K562 (cell line): ENCODE measurements around the gene SREBF1. TPM values are rescaled to one million over a fixed set of nuclear protein-coding genes. Genes with fewer than 3 reads are reported as not detected.

ENCODE experiments used
- ATAC-seq: fragments of 200-7000 bp; cut with Tn5 transposase; 3 replicates; pipeline ENCODE4 v1.9.1; 2020; ENCODE audit warnings: moderate library complexity
- BruUV-seq: library from RNA; stranded (reverse); fragments of 400-500 nt; replicated peaks from 2 replicates; lab custom pipeline; 2021; lab: Mats Ljungman, UMichigan
- CTCF ChIA-PET: fragments of 300-600 bp; formaldehyde crosslinking; extraction: SDS; loops from one replicate; lab custom pipeline; 2021; ENCODE audit warnings: low intra/inter-chr PET ratio; lab: Yijun Ruan, JAX
- POLR2A ChIA-PET: fragments of 300-600, 350-650 bp; sonication (Branson Sonifier 250); formaldehyde crosslinking; extraction: SDS; loops from one replicate; lab custom pipeline; 2021; ENCODE audit warnings: antibody characterized with exemption, inconsistent platforms; lab: Yijun Ruan, JAX
- DNase-seq, 4 experiments: peaks; one replicate each; pipeline versions ENCODE4 v3.0.0 to v3.0.0-alpha.2; 2011 to 2018; ENCODE audit warnings: low spot score in 3 of 4, mixed read lengths in 3 of 4; ENCODE audit errors: extremely low read depth in 1 of 4
- FAIRE-seq: peaks from 2 replicates; lab custom pipeline; 2011; peaks lifted over from hg19 to GRCh38; lab: Jason Lieb, UNC
- H2AFZ ChIP-seq: 2 replicates; pipeline ENCODE4 v1.6.0; 2011; ENCODE audit warnings: low read depth, low read length, control low read depth, inconsistent platforms
- H3K27ac ChIP-seq: fragments of 200-600 bp; 3 replicates; pipeline ENCODE4 v1.8.0; 2011; ENCODE audit warnings: low read depth, mild to moderate bottlenecking, control low read depth, inconsistent platforms, low read length, moderate library complexity, mixed read lengths; ENCODE audit errors: extremely low read depth
- H3K27me3 ChIP-seq, 2 experiments: fragments of 300-600 bp in 1 of 2; 2 replicates in 1 of 2; 3 replicates in 1 of 2; pipeline versions ENCODE4 v1.6.0 to v1.8.0; 2011; ENCODE audit warnings: inconsistent platforms in 2 of 2, low read length in 2 of 2, mild to moderate bottlenecking in 1 of 2, mixed read lengths in 1 of 2, moderate library complexity in 1 of 2; ENCODE audit not compliant: control insufficient read depth in 2 of 2, insufficient read depth in 2 of 2
- H3K36me3 ChIP-seq: fragments of 300-600 bp; 3 replicates; pipeline ENCODE4 v1.8.0; 2011; ENCODE audit warnings: mild to moderate bottlenecking, low read length, inconsistent platforms; ENCODE audit not compliant: control insufficient read depth, insufficient read depth
- H3K4me1 ChIP-seq, 2 experiments: fragments of 200-600 bp in 1 of 2; replicated peaks in 1 of 2; 2 replicates in 1 of 2; 3 replicates in 1 of 2; pipeline versions ENCODE4 v1.5.1 to v1.8.0; 2011; ENCODE audit warnings: inconsistent platforms in 2 of 2, low read length in 2 of 2, mild to moderate bottlenecking in 1 of 2, mixed read lengths in 1 of 2, moderate library complexity in 1 of 2; ENCODE audit not compliant: control insufficient read depth in 2 of 2, insufficient read depth in 2 of 2
- H3K4me2 ChIP-seq: 2 replicates; pipeline ENCODE4 v1.6.1; 2011; ENCODE audit warnings: low read length, control low read depth, inconsistent platforms, mixed read lengths; ENCODE audit not compliant: insufficient read depth
- H3K4me3 ChIP-seq: fragments of 200-600 bp; sonication (generic), shearing (Covaris generic); 2 replicates; pipeline ENCODE4 v1.5.1; 2016; ENCODE audit warnings: control low read depth, inconsistent platforms
- H3K79me2 ChIP-seq: fragments of 200-600 bp; 3 replicates; pipeline ENCODE4 v1.8.0; 2011; ENCODE audit warnings: low read length, inconsistent platforms; ENCODE audit not compliant: control insufficient read depth, insufficient read depth
- H3K9ac ChIP-seq, 2 experiments: 2 replicates each; pipeline versions ENCODE4 v1.6.0 to v1.6.1; 2011; ENCODE audit warnings: low read depth in 2 of 2, low read length in 2 of 2, control low read depth in 1 of 2, inconsistent platforms in 1 of 2, mild to moderate bottlenecking in 1 of 2, mixed read lengths in 1 of 2; ENCODE audit not compliant: insufficient read depth in 1 of 2
- H3K9me1 ChIP-seq: one replicate; pipeline ENCODE4 v1.6.0; 2011; ENCODE audit warnings: inconsistent platforms, mild to moderate bottlenecking, low read length, moderate library complexity; ENCODE audit not compliant: control insufficient read depth, insufficient read depth
- H3K9me3 ChIP-seq: replicated peaks from 2 replicates; pipeline ENCODE4 v1.5.1; 2011; ENCODE audit warnings: low read depth, low read length, inconsistent platforms; ENCODE audit not compliant: control insufficient read depth, insufficient read depth
- H4K20me1 ChIP-seq: replicated peaks from 2 replicates; pipeline ENCODE4 v1.6.1; 2011; ENCODE audit warnings: low read length, inconsistent platforms, mixed read lengths; ENCODE audit not compliant: control insufficient read depth, insufficient read depth
- E2F8 ChIP-seq: fragments of 450-650 bp; IDR thresholded peaks from 2 replicates; pipeline ENCODE4 v1.7.1; 2018; ENCODE audit warnings: mild to moderate bottlenecking, low read depth; ENCODE audit not compliant: partially characterized antibody
- EZH2 ChIP-seq: IDR thresholded peaks from 2 replicates; pipeline ENCODE4 v1.6.1; 2012; ENCODE audit warnings: low read depth, mild to moderate bottlenecking, inconsistent platforms, low read length, borderline replicate concordance
- FOXA1 ChIP-seq: fragments of 450-650 bp; IDR thresholded peaks from 2 replicates; pipeline ENCODE4 v1.6.1; 2016; ENCODE audit warnings: mild to moderate bottlenecking, borderline replicate concordance
- FOXP4 ChIP-seq: sonication (generic); formaldehyde crosslinking; IDR thresholded peaks from 2 replicates; pipeline ENCODE4 v1.8.0; 2022; ENCODE audit warnings: mild to moderate bottlenecking, missing genetic modification reagents, borderline replicate concordance
- HOMEZ ChIP-seq: fragments of 250-450 bp; sonication (Bioruptor Pico); IDR thresholded peaks from 2 replicates; pipeline ENCODE4 v1.4.0; 2020; ENCODE audit warnings: mild to moderate bottlenecking, moderate library complexity
- IRF2 ChIP-seq: sonication (generic); formaldehyde crosslinking; IDR thresholded peaks from 2 replicates; pipeline ENCODE4 v1.8.1; 2022; ENCODE audit warnings: mild to moderate bottlenecking, missing genetic modification reagents
- JUNB ChIP-seq: fragments of 450-650 bp; formaldehyde crosslinking; conservative IDR thresholded peaks from 2 replicates; pipeline ENCODE4 v1.4.0; 2020; ENCODE audit warnings: mild to moderate bottlenecking
- NR4A1 ChIP-seq, 2 experiments: fragments of 250-450 bp in 1 of 2; fragments of 450-650 bp in 1 of 2; sonication (Bioruptor Pico) in 1 of 2; IDR thresholded peaks; 2 replicates each; pipeline versions ENCODE4 v1.4.0 to v1.6.1; 2016 to 2020; ENCODE audit warnings: mild to moderate bottlenecking in 2 of 2, missing compliant biosample characterization in 1 of 2, missing genetic modification characterization in 1 of 2, moderate library complexity in 1 of 2
- POLR2B ChIP-seq: fragments of 450-650 bp; IDR thresholded peaks from 2 replicates; pipeline ENCODE4 v1.6.1; 2018; ENCODE audit warnings: low read depth; ENCODE audit not compliant: partially characterized antibody
- RBBP5 ChIP-seq: fragments of 200-600 bp; sonication (generic); IDR thresholded peaks from 2 replicates; pipeline ENCODE4 v1.6.1; 2012; ENCODE audit warnings: borderline replicate concordance, mild to moderate bottlenecking, low read length, control low read depth, inconsistent platforms; ENCODE audit not compliant: insufficient read depth, poor library complexity, severe bottlenecking
- RBM14 ChIP-seq: fragments of 200-400 bp; formaldehyde crosslinking; IDR thresholded peaks from 2 replicates; pipeline ENCODE4 v1.6.1; 2018; ENCODE audit warnings: low read depth, mild to moderate bottlenecking, low read length, moderate library complexity, borderline replicate concordance; ENCODE audit not compliant: insufficient read depth
- SIN3B ChIP-seq: fragments of 450-650 bp; IDR thresholded peaks from 2 replicates; pipeline ENCODE4 v1.6.1; 2017; ENCODE audit warnings: low read depth, mild to moderate bottlenecking, moderate library complexity
- ZBTB26 ChIP-seq: fragments of 450-650 bp; formaldehyde crosslinking; IDR thresholded peaks from 2 replicates; pipeline ENCODE4 v1.4.0; 2022; ENCODE audit warnings: missing genetic modification characterization
- WGBS: fragments of 100-300 bp; shearing (Covaris generic); methylation state at CpG from one replicate; pipeline ENCODE4 v1.1.6; 2016; ENCODE audit warnings: low coverage, mixed read lengths; ENCODE audit not compliant: insufficient coverage; ENCODE audit errors: missing lambda C conversion rate; 5-methylcytosine and 5-hydroxymethylcytosine counted together
- in situ Hi-C: fragments of 300-500 bp; cut with MboI; formaldehyde crosslinking; loops from 4 replicates; pipeline ENCODE4 v1.15.0; 2018; ENCODE audit warnings: inconsistent platforms, mixed read lengths
- intact Hi-C: fragments of 100-400 bp; cut with micrococcal nuclease; formaldehyde crosslinking; loops from 2 replicates; pipeline ENCODE4 v1.14.2; 2022
- polyA plus RNA-seq, 8 experiments: library from polyadenylated mRNA; depleted of rRNA in 4 of 8; stranded (reverse) in 5 of 8; unstranded in 3 of 8; fragments of >200 nt; fragmentation: Nextera tagmentation in 2 of 8; fragmentation: Illumina TruSeq in 1 of 8; extraction: Ambion mirVana in 2 of 8; extraction: Trizol in 1 of 8; gene quantifications; 2 replicates each; pipeline versions ENCODE4 v1.2.1 to v1.2.3, GENCODE V29; 2011 to 2014; ENCODE audit warnings: inconsistent platforms in 1 of 8, missing spikeins in 1 of 8
- total RNA-seq, 7 experiments: library from RNA; depleted of rRNA in 6 of 7; stranded (reverse); fragments of >200 nt in 6 of 7; fragmentation: Illumina TruSeq in 2 of 7; extraction: Trizol in 2 of 7; gene quantifications; 2 replicates each; pipeline versions ENCODE4 v1.2.1 to v1.2.3, GENCODE V29; 2011 to 2021; ENCODE audit warnings: low replicate concordance in 1 of 7

The SREBF1 gene
- total and polyA plus RNA-seq, 9 of the 15 experiments (the other 6 are each of a cell fraction or from before 2014, with no cell fraction given): 1.6 to 169 (median 69.4) TPM

- ChIA-PET CTCF (no interaction called here), POLR2A (interaction anchor here (0.6 kb wide), 1 partner anchor 12 kb away, joined by 3 read pairs; no protein-coding TSS in a partner anchor)
- Histone ChIP-seq H3K4me3 (no peak overlapping the region), H3K9me3 (no peaks in the 10 kb centered on the region), H3K4me2 (no peak overlapping the region), H3K9me1 (no peaks in the 10 kb centered on the region), H3K4me1 (peaks cover 0 to 45% of the 10 kb centered on the region in 2 experiments; a peak in 2 of 5 replicates), H3K27me3 (no peaks in the 10 kb centered on the region), H3K9ac (no peak overlapping the region), H2AFZ (no peak overlapping the region), H4K20me1 (no peaks in the 10 kb centered on the region), H3K79me2 (no peaks in the 10 kb centered on the region), H3K36me3 (peaks cover 20% of the 10 kb centered on the region; the same call in 2 of the 3 replicates), H3K27ac (no peak overlapping the region)
- in situ Hi-C loops: no loop called here
- no peak for DNase-seq
- FAIRE-seq: no peak
- intact Hi-C loops: no loop called here
- no peak for ATAC-seq
- 98% methylated on average over 8 of the region's 13 CpGs for WGBS
- no TSS peak for BruUV-seq
- TF ChIP-seq EZH2 (no peak), SIN3B (no peak), HOMEZ (CRISPR knock-in tag) (no peak), IRF2 (CRISPR knock-in tag) (no peak), POLR2B (no peak), E2F8 (no peak), RBBP5 (no peak), ZBTB26 (CRISPR knock-in tag) (no peak), FOXP4 (CRISPR knock-in tag) (no peak), NR4A1 (CRISPR knock-in tag; IDR thresholded peaks at IDR 0.05) (no peak), NR4A1 (tag; IDR thresholded peaks at IDR 0.05) (no peak), JUNB (no peak), RBM14 (no peak), FOXA1 (no peak)
These were observed 40.1 kb downstream of the SREBF1 start for GRCh38 chr17:17796787-17797061.
